Muscle of leg (tissue), 11 donors: ENCODE results near the gene EGFR. TPM values are rescaled to one million over a fixed set of nuclear protein-coding genes. Genes with fewer than 3 reads are reported as not detected.

Experiments used
- DNase-seq: peaks from one replicate; pipeline ENCODE4 v3.0.0; 2013
- H3K27ac ChIP-seq: one replicate; pipeline ENCODE4 v1.5.1; 2013; ENCODE audit warnings: mild to moderate bottlenecking, low read length, control low read depth
- H3K27me3 ChIP-seq: one replicate; pipeline ENCODE4 v1.6.1; 2013; ENCODE audit warnings: low read length; ENCODE audit not compliant: control insufficient read depth, insufficient read depth
- H3K36me3 ChIP-seq: one replicate; pipeline ENCODE4 v1.6.1; 2013; ENCODE audit warnings: low read length; ENCODE audit not compliant: control insufficient read depth, insufficient read depth
- H3K4me1 ChIP-seq: one replicate; pipeline ENCODE4 v1.6.1; 2013; ENCODE audit warnings: low read length; ENCODE audit not compliant: control insufficient read depth, insufficient read depth
- H3K4me3 ChIP-seq: one replicate; pipeline ENCODE4 v1.5.1; 2013; ENCODE audit warnings: low read length, control low read depth
- H3K9me3 ChIP-seq: replicated peaks from 2 replicates; pipeline ENCODE4 v1.6.1; 2013; ENCODE audit warnings: low read depth, low read length; ENCODE audit not compliant: control insufficient read depth
- WGBS: methylation state at CpG from one replicate; pipeline ENCODE4 v1.1.5; 2013; ENCODE audit warnings: missing lambda C conversion rate; ENCODE audit not compliant: insufficient coverage; 5-methylcytosine and 5-hydroxymethylcytosine counted together
- polyA plus RNA-seq, 8 donors: library from polyadenylated mRNA; unstranded; fragments of 120-200 nt; gene quantifications; one replicate each; pipeline versions ENCODE4 v1.2.1 to v1.2.3, GENCODE V29; 2013; ENCODE audit warnings: inconsistent platforms in 1 of 8, low replicate concordance in 1 of 8; ENCODE audit not compliant: insufficient read length in 8 of 8, insufficient read depth in 1 of 8
- total RNA-seq: library from RNA; stranded (reverse); fragments of 120-200 nt; gene quantifications from one replicate; pipeline ENCODE4 v1.2.4, GENCODE V29; 2013

Gene EGFR
- total and polyA plus RNA-seq, 9 donors: 18.6 to 42.8 (median 25.5) TPM

GRCh38 chr7:55097100-55097499 is 78.3 kb downstream of the EGFR start:
- Histone ChIP-seq H3K36me3 (no peaks in the 10 kb centered on the region), H3K4me1 (peaks cover 74% of the 10 kb centered on the region), H3K4me3 (no peak overlapping the region), H3K27ac (no peak overlapping the region), H3K27me3 (no peaks in the 10 kb centered on the region), H3K9me3 (no peaks in the 10 kb centered on the region)
- WGBS: 50% methylated on average over 1 of the region's 4 CpGs
- DNase-seq: no peak

GRCh38 chr7:55099066-55099820 is 80.4 kb downstream of the EGFR start:
- H3K4me3 ChIP-seq: no peak overlapping the region

GRCh38 chr7:55099821-55100543 is 81.2 kb downstream of the EGFR start:
- Histone ChIP-seq H3K27me3 (no peaks in the 10 kb centered on the region), H3K4me1 (peaks cover 56% of the 10 kb centered on the region), H3K27ac (peak overlapping the region; percentile 89), H3K4me3 (no peak overlapping the region), H3K9me3 (no peaks in the 10 kb centered on the region), H3K36me3 (no peaks in the 10 kb centered on the region)
- WGBS: 27% methylated on average over 6 of the region's 8 CpGs
- peak; percentile 89 for DNase-seq

More at GRCh38 chr7:55099066-55099820, 80.4 kb downstream of the EGFR start:
- H3K27ac ChIP-seq: peak overlapping the region; percentile 89
- H3K36me3 ChIP-seq: no peaks in the 10 kb centered on the region
- WGBS: 19% methylated on average over 7 of the region's 9 CpGs
- no peaks in the 10 kb centered on the region for H3K27me3 ChIP-seq
- DNase-seq: peak; percentile 88
- peaks cover 61% of the 10 kb centered on the region for H3K4me1 ChIP-seq
- H3K9me3 ChIP-seq: no peaks in the 10 kb centered on the region

- H3K27ac ChIP-seq: peak overlapping the region; percentile 89
- DNase-seq: peak; percentile 96
- H3K27me3 ChIP-seq: no peaks in the 10 kb centered on the region
- peaks cover 52% of the 10 kb centered on the region for H3K4me1 ChIP-seq
- 34% methylated on average over 19 of the region's 21 CpGs for WGBS
- H3K4me3 ChIP-seq: no peak overlapping the region
- H3K36me3 ChIP-seq: no peaks in the 10 kb centered on the region
- no peaks in the 10 kb centered on the region for H3K9me3 ChIP-seq
These were observed 81.9 kb downstream of the EGFR start for GRCh38 chr7:55100544-55101327.

GRCh38 chr7:55101359-55101758 is 82.5 kb downstream of the EGFR start:
- H3K27ac ChIP-seq: peak overlapping the region; percentile 89
- 62% methylated on average over 7 of the region's 9 CpGs for WGBS
- H3K4me1 ChIP-seq: peaks cover 50% of the 10 kb centered on the region
- no peaks in the 10 kb centered on the region for H3K36me3 ChIP-seq
- DNase-seq: no peak
- H3K4me3 ChIP-seq: no peak overlapping the region
- H3K9me3 ChIP-seq: no peaks in the 10 kb centered on the region
- H3K27me3 ChIP-seq: no peaks in the 10 kb centered on the region

- 88% methylated on average over 5 of the region's 12 CpGs for WGBS
- no peak for DNase-seq
- no peaks in the 10 kb centered on the region for H3K36me3 ChIP-seq
- H3K4me3 ChIP-seq: no peak overlapping the region
- H3K27ac ChIP-seq: no peak overlapping the region
- H3K27me3 ChIP-seq: no peaks in the 10 kb centered on the region
- H3K4me1 ChIP-seq: peaks cover 30% of the 10 kb centered on the region
- H3K9me3 ChIP-seq: no peaks in the 10 kb centered on the region
These were observed 85.3 kb downstream of the EGFR start for GRCh38 chr7:55104123-55104522.

- Histone ChIP-seq H3K27me3 (no peaks in the 10 kb centered on the region), H3K4me1 (peaks cover 29% of the 10 kb centered on the region), H3K36me3 (no peaks in the 10 kb centered on the region), H3K4me3 (no peak overlapping the region), H3K9me3 (no peaks in the 10 kb centered on the region), H3K27ac (no peak overlapping the region)
- no peak for DNase-seq
- WGBS: no CpG with 5 or more reads among the region's 3 CpGs
These were observed 86.1 kb downstream of the EGFR start for GRCh38 chr7:55104712-55105433.

GRCh38 chr7:55105952-55106351 is 87.1 kb downstream of the EGFR start:
- no peak overlapping the region for H3K4me3 ChIP-seq
- no peaks in the 10 kb centered on the region for H3K36me3 ChIP-seq
- peaks cover 28% of the 10 kb centered on the region for H3K4me1 ChIP-seq
- H3K27ac ChIP-seq: no peak overlapping the region
- no peaks in the 10 kb centered on the region for H3K27me3 ChIP-seq
- H3K9me3 ChIP-seq: no peaks in the 10 kb centered on the region
- no peak for DNase-seq
- WGBS: 89% methylated on average over 6 of the region's 6 CpGs

- Histone ChIP-seq H3K36me3 (no peaks in the 10 kb centered on the region), H3K4me1 (peaks cover 29% of the 10 kb centered on the region), H3K27ac (no peak overlapping the region), H3K4me3 (no peak overlapping the region), H3K27me3 (no peaks in the 10 kb centered on the region), H3K9me3 (no peaks in the 10 kb centered on the region)
- no peak for DNase-seq
- 97% methylated on average over 4 of the region's 4 CpGs for WGBS
These were observed 89.1 kb downstream of the EGFR start for GRCh38 chr7:55107946-55108345.
